H1 (cell line): ENCODE data around the gene FAM3B. TPM values are rescaled to one million over a fixed set of nuclear protein-coding genes. Genes with fewer than 3 reads are reported as not detected.

Experiments
- CTCF ChIA-PET: fragments of 300-600 bp; sonication (Branson Sonifier 250); formaldehyde crosslinking; loops from one replicate; lab custom pipeline; 2021; ENCODE audit not compliant: partially characterized antibody; lab: Charles Lee
- POLR2A ChIA-PET: fragments of 300-600 bp; sonication (Branson Sonifier 250); formaldehyde crosslinking; loops from one replicate; lab custom pipeline; 2021; ENCODE audit warnings: inconsistent platforms; ENCODE audit not compliant: partially characterized antibody; lab: Charles Lee
- DNase-seq, 2 experiments: peaks; one replicate each; pipeline versions ENCODE4 v3.0.0 to v3.0.0-alpha.2; 2010 to 2022; ENCODE audit warnings: low spot score in 2 of 2, low read depth in 1 of 2, mixed read lengths in 1 of 2
- FAIRE-seq: peaks from 2 replicates; lab custom pipeline; 2011; peaks lifted over from hg19 to GRCh38; lab: Jason Lieb, UNC
- H2AFZ ChIP-seq: 2 replicates; pipeline ENCODE4 v1.8.1; 2012; ENCODE audit warnings: low read length, inconsistent platforms
- H2AK5ac ChIP-seq: 2 replicates; pipeline ENCODE4 v1.6.1; 2013; ENCODE audit warnings: low read depth, low read length
- H2BK120ac ChIP-seq: replicated peaks from 2 replicates; pipeline ENCODE3; 2013; ENCODE audit warnings: low read depth, low read length, inconsistent platforms
- H2BK12ac ChIP-seq: 2 replicates; pipeline ENCODE4 v1.6.1; 2013; ENCODE audit warnings: low read depth, low read length
- H2BK15ac ChIP-seq: 2 replicates; pipeline ENCODE4 v1.6.1; 2013; ENCODE audit warnings: low read length
- H2BK20ac ChIP-seq: 2 replicates; pipeline ENCODE4 v1.6.1; 2013; ENCODE audit warnings: low read length
- H2BK5ac ChIP-seq: 2 replicates; pipeline ENCODE4 v1.6.1; 2013; ENCODE audit warnings: low read depth, low read length
- H3K14ac ChIP-seq: 2 replicates; pipeline ENCODE4 v1.6.1; 2013; ENCODE audit warnings: inconsistent platforms; ENCODE audit not compliant: insufficient read length
- H3K18ac ChIP-seq: 2 replicates; pipeline ENCODE4 v1.6.1; 2013; ENCODE audit warnings: low read length; ENCODE audit errors: extremely low read depth
- H3K23ac ChIP-seq: 2 replicates; pipeline ENCODE4 v1.6.1; 2013; ENCODE audit warnings: inconsistent platforms; ENCODE audit not compliant: insufficient read length
- H3K23me2 ChIP-seq: 2 replicates; pipeline ENCODE4 v1.6.1; 2013; ENCODE audit warnings: low read depth, low read length
- H3K27ac ChIP-seq: 2 replicates; pipeline ENCODE4 v1.6.1; 2011; ENCODE audit warnings: low read depth, low read length, inconsistent platforms
- H3K27me3 ChIP-seq, 4 experiments: replicated peaks in 1 of 4; 1 replicate in 1 of 4; 2 replicates in 3 of 4; pipeline versions ENCODE4 v1.6.1 to v1.8.1; 2011 to 2013; ENCODE audit warnings: low read length in 3 of 4, mild to moderate bottlenecking in 3 of 4, inconsistent platforms in 2 of 4, mixed read lengths in 2 of 4, moderate library complexity in 1 of 4; ENCODE audit not compliant: control insufficient read depth in 3 of 4, insufficient read depth in 3 of 4; ENCODE audit errors: extremely low read depth in 1 of 4
- H3K36me3 ChIP-seq, 4 experiments: 2 replicates each; pipeline versions ENCODE4 v1.6.1 to v1.8.1; 2011 to 2013; ENCODE audit warnings: mild to moderate bottlenecking in 4 of 4, low read length in 3 of 4, moderate library complexity in 2 of 4, control low read depth in 1 of 4, inconsistent platforms in 1 of 4; ENCODE audit not compliant: insufficient read depth in 4 of 4, control insufficient read depth in 2 of 4
- H3K4ac ChIP-seq: replicated peaks from 2 replicates; pipeline ENCODE3; 2013; ENCODE audit warnings: low read length, low read depth, mixed read lengths, inconsistent platforms; ENCODE audit not compliant: insufficient read length
- H3K4me1 ChIP-seq, 4 experiments: replicated peaks in 1 of 4; 1 replicate in 1 of 4; 2 replicates in 3 of 4; pipeline versions ENCODE4 v1.6.1 to v1.8.1; 2011 to 2013; ENCODE audit warnings: low read length in 3 of 4, inconsistent platforms in 2 of 4, mixed read lengths in 1 of 4; ENCODE audit not compliant: insufficient read depth in 4 of 4, control insufficient read depth in 3 of 4
- H3K4me2 ChIP-seq, 2 experiments: 2 replicates each; pipeline versions ENCODE4 v1.6.1 to v1.8.1; 2011 to 2013; ENCODE audit warnings: low read depth in 2 of 2, low read length in 2 of 2, control low read depth in 1 of 2, inconsistent platforms in 1 of 2, mild to moderate bottlenecking in 1 of 2; ENCODE audit not compliant: insufficient read depth in 1 of 2
- H3K4me3 ChIP-seq, 4 experiments: fragments of 200-600, 300-600 bp in 1 of 4; sonication (generic), shearing (Covaris generic), sonication (Bioruptor Twin) in 1 of 4; 2 replicates each; pipeline versions ENCODE4 v1.5.1 to v1.8.1; 2011 to 2016; ENCODE audit warnings: low read length in 4 of 4, low read depth in 3 of 4, control low read depth in 2 of 4, inconsistent platforms in 2 of 4, mild to moderate bottlenecking in 2 of 4, mixed read lengths in 1 of 4, moderate library complexity in 1 of 4; ENCODE audit not compliant: insufficient read depth in 2 of 4; ENCODE audit errors: extremely low read depth in 1 of 4
- H3K56ac ChIP-seq: replicated peaks from 2 replicates; pipeline ENCODE3; 2013; ENCODE audit warnings: low read depth, mild to moderate bottlenecking, mixed read lengths, low read length, inconsistent platforms; ENCODE audit not compliant: insufficient read length
- H3K79me1 ChIP-seq: 2 replicates; pipeline ENCODE4 v1.6.1; 2013; ENCODE audit warnings: low read depth, low read length, control low read depth
- H3K79me2 ChIP-seq, 2 experiments: 2 replicates each; pipeline versions ENCODE4 v1.6.1 to v1.8.1; 2012 to 2013; ENCODE audit warnings: low read length in 2 of 2, mild to moderate bottlenecking in 2 of 2, inconsistent platforms in 1 of 2; ENCODE audit not compliant: insufficient read depth in 2 of 2, control insufficient read depth in 1 of 2
- H3K9ac ChIP-seq, 4 experiments: replicated peaks in 1 of 4; 1 replicate in 1 of 4; 2 replicates in 3 of 4; pipeline versions ENCODE4 v1.6.1 to v1.8.1; 2011 to 2013; ENCODE audit warnings: low read depth in 3 of 4, low read length in 3 of 4, control low read depth in 2 of 4, mild to moderate bottlenecking in 2 of 4, moderate library complexity in 2 of 4, inconsistent platforms in 1 of 4; ENCODE audit errors: extremely low read depth in 1 of 4
- H3K9me3 ChIP-seq, 2 experiments: 2 replicates each; pipeline versions ENCODE4 v1.6.1 to v1.8.1; 2012 to 2013; ENCODE audit warnings: mild to moderate bottlenecking in 2 of 2, moderate library complexity in 2 of 2, control low read depth in 1 of 2, inconsistent platforms in 1 of 2, low read depth in 1 of 2, low read length in 1 of 2, mixed read lengths in 1 of 2; ENCODE audit not compliant: insufficient read depth in 2 of 2
- H4K20me1 ChIP-seq, 2 experiments: replicated peaks in 1 of 2; 2 replicates each; pipeline versions ENCODE3 to v1.8.1; 2011 to 2013; ENCODE audit warnings: inconsistent platforms in 2 of 2, low read length in 2 of 2, mild to moderate bottlenecking in 1 of 2; ENCODE audit not compliant: insufficient read depth in 2 of 2, control insufficient read depth in 1 of 2
- H4K5ac ChIP-seq: 2 replicates; pipeline ENCODE4 v1.6.1; 2013; ENCODE audit warnings: low read length, low read depth, mixed read lengths, inconsistent platforms; ENCODE audit not compliant: insufficient read length
- H4K8ac ChIP-seq: 2 replicates; pipeline ENCODE4 v1.8.0; 2013; ENCODE audit warnings: mild to moderate bottlenecking, moderate library complexity, low read length, inconsistent platforms; ENCODE audit not compliant: insufficient read depth; ENCODE audit errors: extremely low read depth
- H4K91ac ChIP-seq: replicated peaks from 2 replicates; pipeline ENCODE3; 2013; ENCODE audit warnings: low read length, mixed read lengths, inconsistent platforms; ENCODE audit not compliant: insufficient read length
- CEBPB ChIP-seq: IDR thresholded peaks from 2 replicates; pipeline ENCODE4 v1.6.1; 2012; ENCODE audit warnings: low read depth, low read length
- CREB1 ChIP-seq: IDR thresholded peaks from 2 replicates; pipeline ENCODE4 v1.6.1; 2012; ENCODE audit warnings: inconsistent platforms
- WGBS, 2 experiments: shearing (Covaris generic) in 1 of 2; methylation state at CpG; one replicate each; pipeline versions ENCODE4 v1.1.6 to v1.1.7; 2013 to 2015; ENCODE audit warnings: low lambda C conversion rate in 2 of 2, mixed read lengths in 2 of 2, inconsistent platforms in 1 of 2, low coverage in 1 of 2, missing lambda C conversion rate in 1 of 2; ENCODE audit not compliant: insufficient replicate concordance in 2 of 2, insufficient coverage in 1 of 2, insufficient read length in 1 of 2; ENCODE audit errors: extremely low coverage in 1 of 2, missing lambda C conversion rate in 1 of 2; 5-methylcytosine and 5-hydroxymethylcytosine counted together
- polyA plus RNA-seq, 7 experiments: library from polyadenylated mRNA; depleted of rRNA in 3 of 7; stranded (reverse) in 5 of 7; unstranded in 2 of 7; fragments of >200 nt in 5 of 7; fragments of 200-250 nt in 2 of 7; gene quantifications; 1 replicate in 5 of 7; 2 replicates in 1 of 7; 4 replicates in 1 of 7; pipeline versions ENCODE4 v1.2.1 to v1.2.3, GENCODE V29; 2011 to 2013; ENCODE audit warnings: missing spikeins in 2 of 7, mixed read lengths in 2 of 7
- total RNA-seq: library from RNA; stranded (reverse); fragmentation: NEBNext Ultra II Directional; extraction: Animal tissue kit (Norgen Biotek cat#: 25700); gene quantifications from 2 replicates; pipeline ENCODE4 v1.2.1, GENCODE V29; 2021

Gene FAM3B
- total and polyA plus RNA-seq, 2 of the 8 experiments (the other 6 are each of a cell fraction or from before 2014, with no cell fraction given) = 2.0 TPM

- no peak overlapping the region for H4K5ac ChIP-seq
- DNase-seq = no peak
- WGBS, 2 experiments = 84% methylated on average over 7 of the region's 7 CpGs; no CpG with 5 or more reads in 1 of the 2 experiments
These were observed 80.0 kb downstream of the FAM3B start for GRCh38 chr21:41396558-41397075.

More at GRCh38 chr21:41396558-41397075, 80.0 kb downstream of the FAM3B start:
- H3K4me1 ChIP-seq = no peaks in the 10 kb centered on the region
- no peaks in the 10 kb centered on the region for H4K20me1 ChIP-seq
- H3K9me3 ChIP-seq = no peaks in the 10 kb centered on the region
- CTCF ChIA-PET = interaction anchor here (1.0 to 2.1 kb wide), 4 partner anchors 22 to 114 kb away, joined by 3 to 7 read pairs (median 4); no protein-coding TSS in a partner anchor
- H3K4me2 ChIP-seq = no peak overlapping the region
- no peak overlapping the region for H2AK5ac ChIP-seq
- no peak overlapping the region for H3K4ac ChIP-seq
- no peak overlapping the region for H2BK12ac ChIP-seq
- H3K79me2 ChIP-seq = no peaks in the 10 kb centered on the region
- H4K91ac ChIP-seq = no peak overlapping the region
- H2BK15ac ChIP-seq = no peak overlapping the region
- H2BK20ac ChIP-seq = no peak overlapping the region
- 0 out of 2 replicates have a peak overlapping the region, but pooled peaks have one; percentile 72 for H2AFZ ChIP-seq
- no peak overlapping the region for H4K8ac ChIP-seq
- H3K27ac ChIP-seq = no peak overlapping the region
- TF ChIP-seq CEBPB (peak; percentile 26; the same call in 1 of the 2 replicates), CREB1 (no peak)
- TF ChIP-seq, all 59 proteins: peak for 1
- Histone ChIP-seq H3K79me1 (no peaks in the 10 kb centered on the region), H3K36me3 (no peaks in the 10 kb centered on the region), H3K23me2 (no peaks in the 10 kb centered on the region), H2BK5ac (no peak overlapping the region), H3K14ac (no peak overlapping the region), H3K27me3 (no peaks in the 10 kb centered on the region), H3K4me3 (no peak overlapping the region), H3K56ac (no peak overlapping the region), H3K18ac (no peak overlapping the region; the same call in 1 of the 2 replicates), H3K23ac (no peak overlapping the region), H2BK120ac (no peak overlapping the region), H3K9ac (no peak overlapping the region)
- POLR2A ChIA-PET = no interaction called here
- no peak for FAIRE-seq
